HG02642 (cell line): ENCODE data around the gene PPP2R1A.
A peak's percentile ranks its signal among the peaks of the same experiment; 100 is the strongest.
"Not testable (repeated sequence)": the region's sequence is repeated elsewhere in the genome, so short reads cannot be mapped to it uniquely, and the experiment has no call there.

ENCODE experiments used
- ATAC-seq: cut with Tn5 transposase; IDR thresholded peaks from one replicate; pipeline ENCODE4 v1.9.1; 2021; ENCODE audit warnings: mild to moderate bottlenecking; ENCODE audit not compliant: unreplicated experiment, poor library complexity

PPP2R1A gene

GRCh38 chr19:52237197-52237596, 47.3 kb downstream of the PPP2R1A start:
- no peak for ATAC-seq

- ATAC-seq = no peak
These were observed 48.0 kb downstream of the PPP2R1A start for GRCh38 chr19:52237771-52238400.

GRCh38 chr19:52244021-52244420, 54.2 kb downstream of the PPP2R1A start:
- no peak for ATAC-seq

DNA sequence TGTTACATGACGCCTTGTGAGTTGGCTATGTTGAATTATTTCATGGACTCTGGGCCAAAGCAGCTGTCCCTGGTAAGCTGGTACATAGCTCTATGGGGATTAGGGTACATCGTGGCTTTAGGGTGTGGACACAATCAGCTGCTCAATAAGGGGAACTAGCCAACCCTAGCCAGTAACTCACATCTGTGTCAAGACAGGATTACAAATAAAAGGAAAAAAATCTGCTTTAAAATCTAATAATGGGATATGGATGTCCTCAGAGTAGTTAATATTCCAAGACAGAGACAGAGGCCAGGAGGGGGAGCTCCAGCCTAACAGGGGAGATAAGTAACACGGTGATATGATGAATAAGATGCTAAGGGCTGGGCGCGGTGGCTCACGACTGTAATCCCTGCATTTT, 58.4 kb downstream of the PPP2R1A start:
- no peak for ATAC-seq

- ATAC-seq = no peak
These were observed 68.6 kb downstream of the PPP2R1A start for GRCh38 chr19:52258426-52258825.

GRCh38 chr19:52265556-52265955, 75.7 kb downstream of the PPP2R1A start:
- not testable (repeated sequence) for ATAC-seq

GRCh38 chr19:52269338-52270261, 79.7 kb downstream of the PPP2R1A start, which contains the start of gene ZNF766:
TSS of gene ZNF766 (plus strand) at chr19:52269587. CDS start at chr19:52269614, 27 bp downstream.
- ATAC-seq = peak; percentile 96

DNA sequence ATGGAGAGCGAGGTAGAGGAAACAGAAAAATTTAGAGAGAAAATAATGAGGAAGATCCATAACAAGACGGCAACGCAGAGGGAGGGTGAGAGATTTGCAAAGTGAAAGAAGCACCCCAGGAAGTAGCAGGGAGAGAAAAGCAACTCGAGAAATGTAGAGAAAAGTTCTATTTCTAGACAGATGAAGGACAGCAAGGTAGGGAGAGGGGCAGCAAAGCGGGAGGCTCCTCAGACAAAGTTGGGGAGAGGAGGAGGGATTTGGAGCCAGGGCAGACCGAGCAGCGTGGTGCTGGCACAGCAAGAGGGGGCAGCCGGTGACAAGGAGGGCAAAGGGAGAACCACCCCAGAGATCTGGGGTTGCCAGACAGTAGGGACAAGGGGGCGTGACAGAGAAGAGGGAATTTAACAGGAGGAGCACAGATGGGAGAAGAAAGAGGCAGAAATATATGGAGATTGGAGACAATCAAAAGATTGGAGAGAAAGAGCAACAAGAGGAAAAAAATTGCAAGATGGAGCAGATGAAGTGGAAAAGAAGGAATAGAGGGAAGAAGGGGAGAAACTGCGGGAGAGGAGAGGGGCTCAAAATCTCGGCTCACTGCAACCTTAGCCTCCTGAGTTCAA, 80.5 kb downstream of the PPP2R1A start:
- ATAC-seq = no peak

DNA sequence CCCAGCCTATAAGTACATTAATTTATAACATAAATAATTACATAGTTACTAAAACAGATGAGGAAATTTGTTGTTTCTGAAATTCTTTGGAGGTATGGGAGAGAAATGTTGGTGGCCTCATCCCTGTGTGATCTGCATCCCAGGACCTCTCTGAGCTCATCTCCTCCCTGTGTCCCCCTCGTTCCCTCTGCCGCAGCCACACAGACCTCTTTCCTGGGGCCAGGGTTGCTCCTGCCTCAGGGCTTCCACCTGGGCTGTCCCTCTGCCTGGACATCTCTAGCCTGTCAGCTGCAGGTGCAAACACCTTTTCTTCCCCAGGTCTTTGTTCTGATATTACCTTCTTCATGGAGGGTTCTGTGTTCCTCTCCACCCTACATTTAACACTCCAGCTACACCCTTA, 83.4 kb downstream of the PPP2R1A start:
- ATAC-seq = no peak

GRCh38 chr19:52274191-52274590, 84.3 kb downstream of the PPP2R1A start:
- ATAC-seq = no peak

GRCh38 chr19:52275988-52276387, 86.1 kb downstream of the PPP2R1A start:
- no peak for ATAC-seq

- no peak for ATAC-seq
These were observed 87.6 kb downstream of the PPP2R1A start for GRCh38 chr19:52277471-52277870.
